Astrocyte of the spinal cord (primary cell): ENCODE results near the gene SCARB2.

ENCODE experiments used
- DNase-seq: peaks from one replicate; pipeline ENCODE4 v3.0.0; 2011; ENCODE audit warnings: low read depth, low spot score
- H3K4me3 ChIP-seq: 2 replicates; pipeline ENCODE4 v1.5.1; 2011; ENCODE audit warnings: low read depth, mild to moderate bottlenecking, low read length, moderate library complexity
- in situ Hi-C: cut with HindIII; loops from 2 replicates; pipeline ENCODE4 v1.10.0; 2017; ENCODE audit warnings: low sequenced_read_pairs
- TF ChIP-seq, protein P1 (sequence below): IDR thresholded peaks from 2 replicates; pipeline ENCODE4 v1.5.1; 2012; ENCODE audit warnings: low read depth, mild to moderate bottlenecking, low read length, inconsistent platforms

SCARB2 gene

DNA sequence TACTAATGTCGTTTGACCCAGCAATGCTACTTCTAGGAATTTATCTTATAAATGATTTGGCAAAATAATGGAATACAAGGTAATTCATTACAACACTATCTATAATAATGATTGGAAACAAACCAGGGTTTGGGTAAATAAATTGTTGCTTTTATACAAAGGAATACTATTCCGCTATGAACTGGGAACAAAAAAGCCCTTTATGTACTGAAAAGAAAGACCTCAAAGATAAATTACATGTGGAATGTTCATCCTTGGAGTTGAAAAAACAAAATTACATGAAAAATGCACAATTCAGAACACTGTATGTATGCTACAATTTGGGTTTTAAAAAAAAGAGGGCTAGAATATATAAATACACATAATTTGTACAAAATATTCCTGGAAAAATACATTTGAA, 60.3 kb downstream of the SCARB2 start:
- no peak overlapping the region for H3K4me3 ChIP-seq
- no peak for DNase-seq
- TF ChIP-seq, protein P1, sequence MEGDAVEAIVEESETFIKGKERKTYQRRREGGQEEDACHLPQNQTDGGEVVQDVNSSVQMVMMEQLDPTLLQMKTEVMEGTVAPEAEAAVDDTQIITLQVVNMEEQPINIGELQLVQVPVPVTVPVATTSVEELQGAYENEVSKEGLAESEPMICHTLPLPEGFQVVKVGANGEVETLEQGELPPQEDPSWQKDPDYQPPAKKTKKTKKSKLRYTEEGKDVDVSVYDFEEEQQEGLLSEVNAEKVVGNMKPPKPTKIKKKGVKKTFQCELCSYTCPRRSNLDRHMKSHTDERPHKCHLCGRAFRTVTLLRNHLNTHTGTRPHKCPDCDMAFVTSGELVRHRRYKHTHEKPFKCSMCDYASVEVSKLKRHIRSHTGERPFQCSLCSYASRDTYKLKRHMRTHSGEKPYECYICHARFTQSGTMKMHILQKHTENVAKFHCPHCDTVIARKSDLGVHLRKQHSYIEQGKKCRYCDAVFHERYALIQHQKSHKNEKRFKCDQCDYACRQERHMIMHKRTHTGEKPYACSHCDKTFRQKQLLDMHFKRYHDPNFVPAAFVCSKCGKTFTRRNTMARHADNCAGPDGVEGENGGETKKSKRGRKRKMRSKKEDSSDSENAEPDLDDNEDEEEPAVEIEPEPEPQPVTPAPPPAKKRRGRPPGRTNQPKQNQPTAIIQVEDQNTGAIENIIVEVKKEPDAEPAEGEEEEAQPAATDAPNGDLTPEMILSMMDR: no peak
- in situ Hi-C loops: no loop called here

DNA sequence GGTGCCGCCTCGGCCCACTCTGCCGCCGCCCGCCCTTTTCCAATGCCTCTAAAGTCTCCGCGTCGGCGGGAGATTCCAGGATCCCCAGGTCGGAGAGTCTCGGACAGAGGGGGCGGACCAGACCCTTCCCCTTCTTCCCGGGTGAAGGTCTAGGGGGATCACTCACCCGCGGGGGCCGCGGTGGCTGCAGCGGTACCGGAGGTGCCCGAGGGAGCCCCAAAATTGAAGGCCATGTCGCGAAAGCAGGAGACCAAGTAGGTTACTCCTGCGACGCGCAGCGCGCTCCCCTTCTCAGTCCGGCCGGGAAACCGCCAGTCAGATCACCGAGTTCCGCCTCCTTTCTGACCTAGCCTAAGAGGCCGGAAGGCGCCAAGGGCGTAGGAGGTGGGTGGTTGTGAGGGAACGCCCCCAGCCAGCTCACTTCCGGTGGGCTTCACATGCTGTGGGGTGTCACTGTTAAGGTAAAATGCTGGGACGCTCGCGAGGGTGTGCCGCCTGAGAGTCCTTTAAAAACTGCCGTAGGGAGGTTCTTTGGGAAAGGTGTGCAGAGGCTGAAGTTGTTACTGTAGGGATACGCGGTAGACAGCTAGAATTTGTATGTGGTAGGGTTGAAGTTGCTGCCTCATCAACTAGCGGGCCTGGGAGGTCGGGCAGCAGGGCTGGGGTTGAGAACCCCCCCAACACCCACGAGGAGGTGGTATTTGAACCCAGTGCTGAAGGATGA, 65.3 kb downstream of the SCARB2 start, which contains the start of gene NUP54:
Gene NUP54, minus strand, starts transcription at position 256 of the 724 bp plus-strand sequence. Its CDS starts 23 bp downstream, at position 233.
- DNase-seq: peak; percentile 97
- peak within 1 kb of the TSS; percentile 87 for H3K4me3 ChIP-seq
- in situ Hi-C loops: no loop called here
- TF ChIP-seq, protein P1: no peak

DNA sequence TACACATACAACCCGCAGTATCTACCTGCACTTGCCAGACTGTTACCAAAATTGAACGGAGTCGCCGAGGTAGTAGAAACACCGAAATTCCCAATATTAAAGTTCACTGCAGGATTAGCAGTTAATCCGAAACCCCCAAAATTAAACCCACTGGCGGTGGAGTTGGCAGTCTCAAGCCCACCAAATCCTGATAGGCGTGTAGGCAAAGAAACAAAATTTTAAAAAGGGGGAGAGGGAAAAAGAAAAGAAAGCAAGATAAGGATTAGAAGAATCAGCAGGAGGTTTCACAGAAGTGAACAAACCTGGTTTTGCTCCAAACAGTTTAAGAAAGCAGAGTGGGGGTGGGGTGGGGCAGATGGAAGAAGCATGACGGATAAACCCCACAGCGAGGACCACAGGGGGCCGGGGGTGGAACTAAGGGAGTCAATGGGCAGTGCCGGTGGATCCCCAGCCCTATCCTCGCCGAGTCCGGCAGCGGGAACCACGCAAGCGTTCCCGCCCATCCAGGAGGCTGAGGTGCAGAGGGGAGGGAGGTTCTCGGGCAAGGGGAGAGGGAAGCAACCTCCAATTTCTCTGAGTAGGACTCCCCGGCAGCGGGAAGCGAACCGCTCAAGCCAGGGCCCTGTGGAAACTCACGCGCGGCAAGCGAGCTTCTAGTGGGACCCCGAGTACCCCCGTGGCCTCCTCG, 66.0 kb downstream of the SCARB2 start:
- in situ Hi-C loops: no loop called here
- TF ChIP-seq, protein P1: no peak
- H3K4me3 ChIP-seq: peak overlapping the region; percentile 87
- DNase-seq: peak; percentile 93

DNA sequence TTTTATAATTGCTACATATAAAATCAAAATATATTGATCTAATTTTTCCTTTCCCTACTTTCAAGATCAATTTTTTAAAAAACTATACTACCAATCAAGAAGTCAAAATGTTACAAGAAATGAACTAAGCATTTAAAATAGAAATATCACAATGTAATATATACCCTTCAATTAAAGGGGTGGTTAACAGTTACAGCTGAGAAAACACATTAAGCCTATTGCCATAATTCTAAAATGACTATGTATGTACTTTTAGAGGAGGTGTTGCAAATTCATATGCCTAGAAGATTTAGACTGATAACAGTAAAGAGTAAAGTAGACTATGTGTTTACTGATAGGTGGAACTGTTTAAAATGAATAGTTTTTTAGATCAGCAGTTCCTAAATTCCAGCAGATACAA, 69.1 kb downstream of the SCARB2 start:
- TF ChIP-seq, protein P1: no peak
- no peak overlapping the region for H3K4me3 ChIP-seq
- in situ Hi-C loops: no loop called here
- no peak for DNase-seq

DNA sequence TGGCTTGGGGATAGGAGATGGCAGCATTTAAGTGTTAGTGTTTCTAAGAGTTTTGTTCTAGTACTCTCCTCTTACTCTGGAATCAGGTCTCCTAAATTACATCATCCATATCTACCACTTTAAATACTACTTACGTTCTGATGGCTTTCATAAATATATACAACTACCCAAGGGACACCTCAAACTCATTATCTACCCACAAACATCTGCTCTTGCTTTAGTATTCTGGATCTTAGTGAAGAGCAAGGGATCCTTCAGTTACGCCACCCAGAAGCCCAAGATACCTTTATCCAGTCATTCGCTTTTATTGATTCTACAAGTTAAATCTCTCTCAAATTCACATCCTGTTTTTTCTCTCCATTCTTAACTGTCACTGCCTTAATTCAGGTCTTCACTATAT, 72.4 kb downstream of the SCARB2 start:
- DNase-seq: no peak
- H3K4me3 ChIP-seq: no peak overlapping the region
- TF ChIP-seq, protein P1: no peak
- in situ Hi-C loops: no loop called here

DNA sequence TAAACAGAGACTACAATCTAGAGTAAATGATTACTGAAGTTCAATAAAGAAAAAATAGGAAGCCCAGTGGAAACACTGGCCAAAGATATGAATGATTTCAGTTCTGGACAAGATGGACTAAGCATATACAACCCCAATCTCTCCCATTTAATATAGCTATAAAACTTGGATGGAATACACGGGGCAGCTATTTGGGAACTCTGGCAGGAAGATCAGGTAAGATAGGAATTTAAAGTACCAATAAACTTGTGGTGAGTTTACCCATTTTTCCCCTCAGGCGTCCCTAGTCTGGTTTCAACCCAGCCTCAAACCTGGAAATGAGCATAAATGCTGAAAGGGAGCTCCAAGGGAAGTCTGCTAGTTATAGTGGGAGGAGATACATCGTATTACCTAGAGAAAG, 85.9 kb downstream of the SCARB2 start:
- in situ Hi-C loops: no loop called here
- TF ChIP-seq, protein P1: no peak

More for the DNA sequence above, 85.9 kb downstream of the SCARB2 start:
- H3K4me3 ChIP-seq: no peak overlapping the region
- DNase-seq: no peak
